Vagina (tissue), 2 donors: ENCODE measurements around the gene GDNF.

Experiments used
- POLR2A ChIP-seq, 2 donors: fragments of 450-650 bp; IDR thresholded peaks; one replicate each; pipeline ENCODE4 v1.6.1; 2017; ENCODE audit warnings: antibody characterized with exemption in 2 of 2, mild to moderate bottlenecking in 2 of 2, moderate library complexity in 2 of 2
- TF ChIP-seq, protein P1 (sequence below), 3 experiments: fragments of 450-650 bp in 2 of 3; fragments of 200-600 bp in 1 of 3; sonication (generic) in 1 of 3; IDR thresholded peaks; one replicate each; pipeline ENCODE4 v1.5.1; 2017 to 2019; ENCODE audit warnings: antibody characterized with exemption in 3 of 3, mild to moderate bottlenecking in 2 of 3, moderate library complexity in 2 of 3

DNA sequence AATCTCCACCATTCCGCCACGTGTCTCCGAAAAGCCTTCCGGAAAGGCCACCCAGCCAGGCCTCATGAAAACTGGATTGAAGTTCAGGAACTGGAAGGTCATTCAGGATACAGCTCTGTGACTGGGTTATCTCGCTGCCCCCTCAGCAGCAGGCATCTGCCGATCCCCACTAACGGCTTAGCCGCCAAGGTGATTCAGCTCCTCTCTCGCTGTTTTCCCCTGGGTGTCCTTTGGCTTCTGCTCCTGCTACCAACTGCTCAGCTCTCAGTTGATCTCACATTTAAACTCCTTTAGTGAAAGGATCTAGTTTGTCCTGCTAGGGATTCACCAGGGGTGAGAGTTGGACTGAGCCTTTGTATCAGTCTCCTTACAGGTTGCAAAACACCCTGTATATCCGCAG, 2.2 kb upstream of the GDNF start:
- TF ChIP-seq, protein P1, sequence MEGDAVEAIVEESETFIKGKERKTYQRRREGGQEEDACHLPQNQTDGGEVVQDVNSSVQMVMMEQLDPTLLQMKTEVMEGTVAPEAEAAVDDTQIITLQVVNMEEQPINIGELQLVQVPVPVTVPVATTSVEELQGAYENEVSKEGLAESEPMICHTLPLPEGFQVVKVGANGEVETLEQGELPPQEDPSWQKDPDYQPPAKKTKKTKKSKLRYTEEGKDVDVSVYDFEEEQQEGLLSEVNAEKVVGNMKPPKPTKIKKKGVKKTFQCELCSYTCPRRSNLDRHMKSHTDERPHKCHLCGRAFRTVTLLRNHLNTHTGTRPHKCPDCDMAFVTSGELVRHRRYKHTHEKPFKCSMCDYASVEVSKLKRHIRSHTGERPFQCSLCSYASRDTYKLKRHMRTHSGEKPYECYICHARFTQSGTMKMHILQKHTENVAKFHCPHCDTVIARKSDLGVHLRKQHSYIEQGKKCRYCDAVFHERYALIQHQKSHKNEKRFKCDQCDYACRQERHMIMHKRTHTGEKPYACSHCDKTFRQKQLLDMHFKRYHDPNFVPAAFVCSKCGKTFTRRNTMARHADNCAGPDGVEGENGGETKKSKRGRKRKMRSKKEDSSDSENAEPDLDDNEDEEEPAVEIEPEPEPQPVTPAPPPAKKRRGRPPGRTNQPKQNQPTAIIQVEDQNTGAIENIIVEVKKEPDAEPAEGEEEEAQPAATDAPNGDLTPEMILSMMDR (IDR thresholded peaks at IDR 0.05): no peak
- TF ChIP-seq POLR2A (IDR thresholded peaks at IDR 0.05): no peak
